GM18907 (cell line): ENCODE results near the gene CLDN19.
"Not testable (repeated sequence)": the region's sequence is repeated elsewhere in the genome, so short reads cannot be mapped to it uniquely, and the experiment has no call there.

ENCODE experiments used
- ATAC-seq: cut with Tn5 transposase; IDR thresholded peaks from one replicate; pipeline ENCODE4 v1.9.1; 2021; ENCODE audit warnings: mild to moderate bottlenecking, moderate library complexity; ENCODE audit not compliant: unreplicated experiment

CLDN19 gene

GRCh38 chr1:42740851-42741580 lies 980 bp upstream of the CLDN19 start:
- no peak for ATAC-seq

- no peak for ATAC-seq
Observed at GRCh38 chr1:42738678-42739226, 1.3 kb downstream of the CLDN19 start.

GRCh38 chr1:42737986-42738677 lies 1.9 kb downstream of the CLDN19 start:
- ATAC-seq: no peak

GRCh38 chr1:42737257-42737656 lies 2.8 kb downstream of the CLDN19 start:
- no peak for ATAC-seq

GRCh38 chr1:42736571-42737200 lies 3.4 kb downstream of the CLDN19 start:
- no peak for ATAC-seq

- ATAC-seq: no peak
Observed at GRCh38 chr1:42736152-42736551, 3.9 kb downstream of the CLDN19 start.

- no peak for ATAC-seq
Observed at GRCh38 chr1:42735477-42736105, 4.4 kb downstream of the CLDN19 start.

GRCh38 chr1:42735056-42735455 lies 5.0 kb downstream of the CLDN19 start:
- no peak for ATAC-seq

- no peak for ATAC-seq
Observed at GRCh38 chr1:42734201-42735035, 5.6 kb downstream of the CLDN19 start.

- ATAC-seq: no peak
Observed at GRCh38 chr1:42733415-42734200, 6.4 kb downstream of the CLDN19 start.

GRCh38 chr1:42732126-42732680 lies 7.8 kb downstream of the CLDN19 start:
- no peak for ATAC-seq

GRCh38 chr1:42731585-42731984 lies 8.5 kb downstream of the CLDN19 start:
- ATAC-seq: no peak

GRCh38 chr1:42730988-42731387 lies 9.0 kb downstream of the CLDN19 start:
- no peak for ATAC-seq

- ATAC-seq: no peak
Observed at GRCh38 chr1:42730002-42730401, 10.0 kb downstream of the CLDN19 start.

GRCh38 chr1:42725820-42726219 lies 14.2 kb downstream of the CLDN19 start:
- ATAC-seq: not testable (repeated sequence)

GRCh38 chr1:42723511-42723910 lies 16.5 kb downstream of the CLDN19 start:
- ATAC-seq: no peak

- ATAC-seq: not testable (repeated sequence)
Observed at GRCh38 chr1:42722403-42722802, 17.6 kb downstream of the CLDN19 start.

GRCh38 chr1:42721926-42722325 lies 18.1 kb downstream of the CLDN19 start:
- no peak for ATAC-seq

GRCh38 chr1:42720868-42721267 lies 19.2 kb downstream of the CLDN19 start:
- ATAC-seq: no peak
